Right forelimb (tissue), 1 donor: ENCODE data around the gene UGT1A7.
"Not testable (repeated sequence)": the region's sequence is repeated elsewhere in the genome, so short reads cannot be mapped to it uniquely, and the experiment has no call there.

ENCODE experiments used
- DNase-seq: peaks from one replicate; pipeline ENCODE4 v3.0.0-alpha.2; 2018

UGT1A7 gene

DNA sequence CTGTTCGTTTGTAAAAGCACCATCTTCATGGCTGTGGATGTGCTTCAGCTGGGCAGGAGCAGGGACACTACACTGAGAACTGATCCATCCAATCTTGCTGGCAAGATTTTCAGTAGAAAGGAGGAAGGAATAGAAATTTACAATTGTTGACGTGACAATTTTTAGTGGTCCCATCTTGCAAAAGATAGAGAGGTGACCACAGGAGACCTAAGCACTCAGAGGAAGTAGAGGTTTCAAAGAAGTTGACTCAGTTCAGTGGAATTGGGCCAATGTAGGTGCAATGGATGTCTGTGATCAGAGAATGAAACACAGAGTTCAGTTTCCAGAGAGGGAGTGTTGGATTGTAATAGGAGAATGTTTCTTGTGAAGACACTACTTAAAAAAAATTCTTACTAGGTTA, 32.4 kb downstream of the UGT1A7 start:
- no peak for DNase-seq

DNA sequence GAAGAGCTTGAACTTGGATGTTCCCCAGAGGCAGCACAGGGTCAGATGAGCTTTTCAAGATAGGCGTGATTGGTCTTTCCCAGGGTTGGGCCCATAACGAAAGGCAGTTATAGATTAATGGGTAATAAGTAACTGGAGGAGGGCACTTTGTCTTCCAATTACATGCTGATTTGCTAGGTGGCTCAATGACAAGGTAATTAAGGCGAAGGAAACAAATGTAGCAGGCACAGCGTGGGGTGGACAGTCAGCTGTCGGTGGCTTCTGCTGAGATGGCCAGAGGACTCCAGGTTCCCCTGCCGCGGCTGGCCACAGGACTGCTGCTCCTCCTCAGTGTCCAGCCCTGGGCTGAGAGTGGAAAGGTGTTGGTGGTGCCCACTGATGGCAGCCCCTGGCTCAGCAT, 36.9 kb downstream of the UGT1A7 start, which contains the start of gene UGT1A4:
UGT1A4 (plus strand) TSS at position 185 of the 400 bp plus-strand sequence; CDS start at position 270, 85 bp downstream.
- DNase-seq = no peak

DNA sequence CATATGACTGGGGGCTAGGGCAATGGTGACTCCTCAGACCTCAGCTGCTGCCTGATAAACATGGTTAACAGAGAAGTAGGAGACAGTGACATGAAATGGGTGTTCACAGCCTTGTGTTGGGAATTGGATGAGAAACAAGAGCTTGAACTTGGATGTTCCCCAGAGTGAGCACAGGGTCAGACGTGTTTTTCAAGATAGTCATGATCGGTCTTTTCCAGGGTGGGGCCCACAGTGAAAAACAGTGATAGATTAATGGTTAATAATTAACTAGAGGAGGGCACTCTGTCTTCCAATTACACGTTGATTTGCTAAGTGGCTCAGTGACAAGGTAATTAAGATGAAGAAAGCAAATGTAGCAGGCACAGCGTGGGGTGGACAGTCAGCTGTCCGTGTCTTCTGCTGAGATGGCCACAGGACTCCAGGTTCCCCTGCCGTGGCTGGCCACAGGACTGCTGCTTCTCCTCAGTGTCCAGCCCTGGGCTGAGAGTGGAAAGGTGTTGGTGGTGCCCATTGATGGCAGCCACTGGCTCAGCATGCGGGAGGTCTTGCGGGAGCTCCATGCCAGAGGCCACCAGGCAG, 47.1 kb downstream of the UGT1A7 start, which contains the start of gene UGT1A3:
UGT1A3 (plus strand) TSS at position 320 of the 579 bp plus-strand sequence; CDS start at position 405, 85 bp downstream.
- no peak for DNase-seq

DNA sequence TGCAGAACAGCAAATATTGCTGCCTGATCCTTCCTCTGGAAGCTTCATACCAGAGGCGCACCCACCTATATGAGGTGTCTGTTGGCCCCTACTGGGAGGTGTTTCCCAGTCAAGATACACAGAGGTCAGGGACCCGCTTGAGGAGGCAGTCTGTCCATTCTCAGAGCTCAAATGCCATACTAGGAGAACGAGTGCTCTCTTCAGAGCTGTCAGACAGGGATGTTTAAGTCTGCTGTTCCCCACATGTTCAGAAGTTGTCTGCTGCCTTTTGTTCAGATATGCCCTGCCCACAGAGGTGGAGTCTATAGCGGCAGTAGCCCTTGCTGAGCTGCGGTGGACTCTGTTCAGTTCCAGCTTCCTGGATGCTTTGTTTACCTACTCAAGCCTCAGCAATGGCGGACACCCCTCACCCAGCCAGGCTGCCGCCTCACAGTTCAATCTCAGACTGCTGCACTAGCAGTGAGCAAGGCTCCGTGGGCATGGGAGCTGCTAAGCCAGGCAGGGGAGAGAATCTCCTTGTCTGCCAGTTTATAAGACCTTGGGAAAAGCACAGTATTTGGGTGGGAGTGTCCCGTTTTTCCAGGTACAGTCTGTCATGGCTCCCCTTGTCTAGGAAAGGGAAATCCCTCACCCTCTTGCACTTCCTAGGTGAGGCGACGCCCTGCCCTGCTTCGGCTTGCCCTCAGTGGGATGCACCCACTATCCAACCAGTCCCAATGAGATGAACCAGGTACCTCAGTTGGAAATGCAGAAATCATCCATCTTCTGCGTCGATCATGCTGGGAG, 55.4 kb downstream of the UGT1A7 start:
- not testable (repeated sequence) for DNase-seq

DNA sequence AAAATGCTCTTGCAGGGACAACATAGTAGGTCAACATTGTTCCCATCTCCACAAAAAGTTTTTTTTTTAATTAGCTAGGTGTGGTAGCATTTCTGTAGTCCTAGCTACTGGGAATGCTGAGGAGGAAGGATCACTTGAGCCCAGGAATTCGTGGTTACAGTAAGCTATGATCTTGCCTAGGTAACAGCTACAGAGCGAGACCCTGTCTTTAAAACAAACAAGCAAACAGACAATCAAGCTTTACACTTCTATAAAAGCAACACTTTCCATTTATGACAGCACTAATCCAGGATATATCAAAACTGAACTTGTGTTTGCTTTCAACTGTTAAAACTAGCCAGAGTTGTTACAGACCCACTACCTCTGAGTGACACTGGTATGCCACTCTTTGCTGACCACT, 59.2 kb downstream of the UGT1A7 start:
- no peak for DNase-seq

DNA sequence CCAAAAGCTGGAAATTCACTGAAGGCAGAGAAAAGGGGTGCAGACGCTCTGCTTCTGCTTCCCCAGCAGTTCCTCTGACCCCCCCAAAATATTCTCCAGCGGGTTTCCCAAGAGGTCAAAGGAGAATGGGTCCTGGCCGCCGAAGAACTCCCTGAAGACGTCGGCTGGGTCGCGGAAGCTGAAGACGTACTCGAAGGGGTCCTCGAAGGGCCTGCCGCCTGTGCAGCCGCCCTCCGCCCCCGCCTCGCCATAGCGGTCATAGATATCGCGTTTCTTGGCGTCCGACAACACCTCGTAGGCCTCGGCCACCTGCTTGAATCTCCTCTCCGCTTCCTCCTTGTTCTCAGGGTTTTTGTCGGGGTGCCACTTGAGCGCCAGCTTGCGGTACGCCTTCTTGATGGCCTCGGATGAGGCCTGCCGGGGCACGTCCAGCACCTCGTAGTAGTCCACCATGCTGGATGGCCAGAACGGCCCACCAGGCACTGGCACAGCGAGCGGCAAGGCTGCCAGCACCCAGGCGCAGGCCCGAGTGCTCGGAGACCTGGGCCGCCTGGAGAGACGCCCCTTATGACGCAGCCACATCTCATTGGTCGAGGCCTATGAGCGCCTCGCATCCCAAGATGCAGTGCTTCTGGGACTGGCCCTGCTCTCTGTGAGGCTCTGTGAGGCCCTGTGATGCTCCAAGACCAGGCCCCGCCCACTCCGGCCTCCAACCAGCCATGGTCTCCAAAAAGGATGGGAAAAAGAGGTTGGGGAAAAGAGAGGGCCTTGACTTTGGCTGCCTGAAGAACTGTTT, 62.0 kb downstream of the UGT1A7 start:
- no peak for DNase-seq

DNA sequence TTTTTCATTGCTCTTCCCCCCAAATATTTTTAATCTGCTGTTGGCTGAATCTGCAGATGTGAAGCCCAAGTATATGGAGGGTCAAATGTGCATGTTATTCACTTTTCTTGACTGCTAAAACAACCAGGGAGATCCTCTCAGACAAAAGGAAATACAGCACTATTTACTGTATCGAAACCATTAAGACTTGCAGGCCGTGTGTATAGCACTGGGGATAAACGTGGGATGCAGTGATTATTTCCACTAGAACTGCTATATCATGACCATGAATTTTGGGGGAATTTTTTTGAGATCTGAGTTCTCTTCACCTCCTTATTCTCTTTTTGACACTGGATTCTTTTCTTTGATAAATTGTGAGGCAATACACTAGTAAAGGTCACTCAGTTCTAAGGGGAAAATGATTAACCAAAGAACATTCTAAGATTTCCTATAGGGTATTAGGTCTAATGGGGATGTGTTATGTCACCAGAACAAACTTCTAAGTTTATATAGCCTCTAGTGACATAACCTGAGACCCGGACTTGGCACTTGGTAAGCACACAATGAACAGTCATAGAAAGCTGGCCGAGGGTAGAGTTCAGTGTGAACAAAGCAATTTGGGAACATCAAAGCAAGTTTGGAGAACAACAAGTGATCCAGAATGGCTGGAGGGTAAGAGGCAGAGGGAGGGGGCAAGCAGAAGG, 63.5 kb downstream of the UGT1A7 start:
- DNase-seq = no peak

DNA sequence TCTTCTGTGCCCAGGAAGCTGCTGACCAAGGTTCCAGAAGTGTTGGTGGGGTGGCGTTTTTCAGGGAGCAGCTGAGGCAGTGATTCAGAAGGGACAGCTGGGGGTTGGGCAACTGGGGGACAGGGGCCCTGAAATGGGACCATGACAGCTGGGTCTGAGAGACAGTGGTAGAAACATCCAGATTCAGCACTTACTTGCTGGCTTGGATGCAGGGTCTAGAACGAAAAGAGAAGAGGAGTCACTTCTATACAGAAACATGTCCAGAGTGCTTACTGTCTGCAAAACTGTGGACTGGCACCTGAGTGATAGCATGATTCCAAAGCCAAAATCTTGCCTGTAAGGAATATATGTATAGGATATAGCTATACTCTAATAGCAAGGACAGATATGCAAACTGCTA, 64.1 kb downstream of the UGT1A7 start:
- not testable (repeated sequence) for DNase-seq

DNA sequence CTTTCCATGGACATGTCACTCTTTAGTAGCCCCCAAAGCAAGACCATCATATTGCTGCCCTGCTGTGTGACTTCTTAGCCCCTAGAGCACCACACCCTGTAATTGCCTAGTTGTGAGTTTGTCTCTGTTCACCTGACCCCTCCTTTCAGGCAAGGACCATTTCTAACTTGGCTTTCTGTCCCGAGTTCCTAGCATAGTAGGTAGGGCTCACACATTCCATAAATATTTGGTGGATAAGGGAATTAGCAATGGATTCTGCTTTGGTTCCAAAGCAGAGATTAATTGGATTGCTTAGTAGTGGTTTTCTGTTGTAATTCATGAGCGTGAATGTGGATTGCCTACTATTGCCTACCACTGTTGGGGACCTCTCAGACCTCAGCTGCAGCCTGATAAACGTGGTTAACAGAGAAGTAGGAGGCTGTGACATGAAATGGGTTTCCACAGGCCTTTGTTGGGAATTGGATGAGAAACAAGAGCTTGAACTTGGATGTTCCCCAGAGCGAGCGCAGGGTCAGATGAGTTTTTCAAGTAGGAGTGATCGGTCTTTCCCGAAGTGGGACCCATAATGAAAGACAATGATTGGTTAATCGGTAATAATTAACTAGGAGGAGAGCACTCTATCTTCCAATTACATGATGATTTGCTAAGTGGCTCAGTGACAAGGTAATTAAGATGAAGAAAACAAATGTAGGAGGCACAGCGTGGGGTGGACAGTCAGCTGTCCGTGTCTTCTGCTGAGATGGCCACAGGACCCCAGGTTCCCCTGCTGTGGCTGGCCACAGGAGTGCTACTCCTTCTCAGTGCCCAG, 65.0 kb downstream of the UGT1A7 start:
- no peak for DNase-seq

DNA sequence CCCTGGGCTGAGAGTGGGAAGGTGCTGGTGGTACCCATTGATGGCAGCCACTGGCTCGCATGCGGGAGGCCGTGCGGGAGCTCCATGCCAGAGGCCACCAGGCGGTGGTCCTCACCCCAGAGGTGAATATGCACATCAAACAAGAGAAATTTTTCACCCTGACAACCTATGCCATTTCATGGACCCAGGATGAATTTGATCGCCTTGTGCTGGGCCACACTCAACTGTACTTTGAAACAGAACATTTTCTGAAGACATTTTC, 65.5 kb downstream of the UGT1A7 start:
- no peak for DNase-seq

DNA sequence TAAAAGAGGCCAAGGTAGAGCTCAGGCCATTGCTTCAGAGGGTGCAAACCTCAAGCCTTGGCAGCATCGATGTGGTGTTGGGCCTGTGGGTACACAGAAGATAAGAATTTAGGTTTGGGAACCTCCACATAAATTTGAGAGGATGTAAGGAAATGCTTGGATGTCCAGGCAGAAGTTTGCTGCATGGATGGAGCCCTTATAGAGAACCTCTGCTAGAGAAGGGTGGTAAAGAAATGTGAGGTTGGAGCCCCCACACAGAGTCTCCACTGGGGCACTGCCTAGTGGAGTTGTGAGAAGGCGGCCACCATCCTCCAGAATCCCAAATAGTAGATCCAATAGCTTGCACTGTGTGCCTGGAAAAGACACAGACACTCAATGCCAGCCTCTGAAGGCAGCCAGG, 69.0 kb downstream of the UGT1A7 start:
- not testable (repeated sequence) for DNase-seq

DNA sequence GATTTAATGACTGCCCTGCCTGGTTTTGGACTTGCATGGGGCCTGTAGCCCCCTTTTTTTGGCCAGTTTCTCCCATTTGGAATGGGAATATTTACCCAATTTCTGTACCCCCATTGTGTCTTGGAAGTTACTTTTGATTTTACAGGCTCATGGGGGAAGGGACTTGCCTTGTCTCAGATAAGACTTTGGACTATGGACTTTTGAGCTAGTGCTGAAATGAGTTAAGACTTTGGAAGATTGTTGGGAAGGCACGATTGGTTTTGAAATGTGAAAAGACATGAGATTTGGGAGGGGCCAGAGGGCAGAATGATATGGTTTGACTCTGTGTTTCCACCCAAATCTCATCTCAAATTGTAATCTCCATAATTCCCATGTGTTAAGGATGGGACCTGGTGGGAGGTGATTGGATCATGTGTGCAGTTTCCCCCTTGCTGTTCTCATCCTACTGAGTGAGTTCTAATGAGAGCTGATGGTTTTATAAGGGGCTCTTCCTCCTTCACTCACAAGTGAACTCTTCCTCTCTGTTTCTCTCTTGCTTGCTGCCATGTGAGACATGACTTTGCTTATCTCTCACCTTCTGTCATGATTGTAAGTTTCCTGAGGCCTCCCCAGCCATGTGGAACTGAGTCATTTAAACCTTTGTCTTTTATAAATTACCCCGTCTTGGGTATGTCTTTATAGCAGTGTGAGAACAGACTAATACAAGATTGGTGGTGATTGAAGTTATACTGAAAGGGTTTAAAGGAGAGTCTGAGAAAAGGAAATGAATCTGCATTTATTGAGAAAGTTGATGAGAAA, 69.7 kb downstream of the UGT1A7 start:
- DNase-seq = not testable (repeated sequence)

DNA sequence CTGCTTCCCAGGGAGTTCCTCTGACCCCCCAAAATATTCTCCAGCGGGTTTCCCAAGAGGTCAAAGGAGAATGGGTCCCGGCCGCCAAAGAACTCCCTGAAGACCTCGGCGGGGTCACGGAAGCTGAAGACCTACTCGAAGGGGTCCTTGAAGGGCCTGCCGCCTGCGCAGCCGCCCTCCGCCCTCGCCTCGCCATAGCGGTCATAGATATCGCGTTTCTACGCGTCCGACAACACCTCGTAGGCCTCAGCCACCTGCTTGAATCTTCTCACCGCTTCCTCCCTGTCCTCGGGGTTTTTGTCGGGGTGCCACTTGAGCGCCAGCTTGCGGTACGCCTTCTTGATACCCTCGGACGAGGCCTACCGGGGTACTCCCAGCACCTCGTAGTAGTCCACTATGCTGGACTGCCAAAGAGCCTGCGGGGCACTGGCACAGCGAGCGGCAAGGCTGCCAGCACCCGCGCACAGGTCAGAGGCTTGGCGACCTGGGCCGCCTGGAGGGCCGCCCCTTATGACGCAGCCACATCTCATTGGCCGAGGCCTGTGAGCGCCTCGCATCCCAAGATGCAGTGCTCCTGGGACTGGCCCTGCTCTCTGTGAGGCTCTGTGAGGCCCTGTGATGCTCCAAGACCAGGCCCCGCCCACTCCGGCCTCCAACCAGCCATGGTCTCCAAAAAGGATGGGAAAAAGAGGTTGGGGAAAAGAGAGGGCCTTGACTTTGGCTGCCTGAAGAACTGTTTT, 73.3 kb downstream of the UGT1A7 start:
- DNase-seq = no peak

DNA sequence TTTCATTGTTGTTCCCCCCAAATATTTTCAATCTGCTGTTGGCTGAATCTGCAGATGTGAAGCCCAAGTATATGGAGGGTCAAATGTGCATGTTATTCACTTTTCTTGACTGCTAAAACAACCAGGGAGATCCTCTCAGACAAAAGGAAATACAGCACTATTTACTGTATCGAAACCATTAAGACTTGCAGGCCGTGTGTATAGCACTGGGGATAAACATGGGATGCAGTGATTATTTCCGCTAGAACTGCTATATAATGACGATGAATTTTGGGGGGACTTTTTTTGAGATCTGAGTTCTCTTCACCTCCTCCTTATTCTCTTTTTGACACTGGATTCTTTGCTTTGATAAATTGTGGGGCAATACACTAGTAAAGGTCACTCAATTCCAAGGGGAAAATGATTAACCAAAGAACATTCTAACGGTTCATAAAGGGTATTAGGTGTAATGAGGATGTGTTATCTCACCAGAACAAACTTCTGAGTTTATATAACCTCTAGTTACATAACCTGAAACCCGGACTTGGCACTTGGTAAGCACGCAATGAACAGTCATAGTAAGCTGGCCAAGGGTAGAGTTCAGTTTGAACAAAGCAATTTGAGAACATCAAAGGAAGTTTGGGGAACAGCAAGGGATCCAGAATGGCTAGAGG, 74.9 kb downstream of the UGT1A7 start:
- no peak for DNase-seq

DNA sequence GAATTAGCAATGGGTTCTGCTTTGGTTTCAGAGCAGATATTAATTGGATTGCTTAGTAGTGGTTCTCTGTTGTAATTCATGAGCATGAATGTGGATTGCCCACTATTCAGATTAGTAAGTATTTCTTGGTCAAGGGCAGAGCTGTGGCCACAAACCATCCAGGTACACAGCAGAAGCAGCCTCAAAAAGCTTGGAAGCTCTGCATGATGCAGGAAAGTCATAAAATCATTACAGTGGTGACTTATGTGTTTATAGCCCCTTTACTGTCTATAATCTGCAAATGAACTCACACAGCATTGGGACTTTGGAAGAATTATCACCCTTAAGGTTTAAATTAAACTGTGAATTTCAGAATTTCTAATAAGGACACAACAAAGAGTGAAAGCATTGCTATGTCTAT, 76.4 kb downstream of the UGT1A7 start:
- no peak for DNase-seq

DNA sequence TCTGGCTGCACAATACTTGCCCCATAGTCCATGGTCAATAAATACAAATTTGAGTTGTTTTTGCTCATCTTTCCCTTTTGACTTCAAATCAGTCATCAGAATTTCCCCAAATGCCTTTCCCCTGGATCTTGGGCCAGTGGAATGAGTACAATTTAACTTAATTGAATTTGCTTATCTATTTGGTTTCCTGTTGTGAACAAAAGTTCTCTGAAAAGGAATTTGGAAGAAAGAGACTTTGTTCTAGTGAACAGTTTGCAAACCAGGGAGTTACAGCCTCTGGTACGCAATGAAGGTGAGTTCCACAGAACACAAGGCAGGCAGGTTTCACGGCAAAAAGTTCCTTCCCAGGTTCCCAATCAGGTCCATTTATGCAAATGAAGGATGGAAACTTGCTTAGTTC, 77.1 kb downstream of the UGT1A7 start:
- DNase-seq = no peak

DNA sequence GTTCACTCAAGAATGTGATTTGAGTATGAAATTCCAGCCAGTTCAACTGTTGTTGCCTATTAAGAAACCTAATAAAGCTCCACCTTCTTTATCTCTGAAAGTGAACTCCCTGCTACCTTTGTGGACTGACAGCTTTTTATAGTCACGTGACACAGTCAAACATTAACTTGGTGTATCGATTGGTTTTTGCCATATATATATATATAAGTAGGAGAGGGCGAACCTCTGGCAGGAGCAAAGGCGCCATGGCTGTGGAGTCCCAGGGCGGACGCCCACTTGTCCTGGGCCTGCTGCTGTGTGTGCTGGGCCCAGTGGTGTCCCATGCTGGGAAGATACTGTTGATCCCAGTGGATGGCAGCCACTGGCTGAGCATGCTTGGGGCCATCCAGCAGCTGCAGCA, 78.3 kb downstream of the UGT1A7 start, which contains the start of gene UGT1A1:
UGT1A1 (plus strand) TSS at position 228 of the 400 bp plus-strand sequence; CDS start at position 246, 18 bp downstream.
- DNase-seq = no peak

DNA sequence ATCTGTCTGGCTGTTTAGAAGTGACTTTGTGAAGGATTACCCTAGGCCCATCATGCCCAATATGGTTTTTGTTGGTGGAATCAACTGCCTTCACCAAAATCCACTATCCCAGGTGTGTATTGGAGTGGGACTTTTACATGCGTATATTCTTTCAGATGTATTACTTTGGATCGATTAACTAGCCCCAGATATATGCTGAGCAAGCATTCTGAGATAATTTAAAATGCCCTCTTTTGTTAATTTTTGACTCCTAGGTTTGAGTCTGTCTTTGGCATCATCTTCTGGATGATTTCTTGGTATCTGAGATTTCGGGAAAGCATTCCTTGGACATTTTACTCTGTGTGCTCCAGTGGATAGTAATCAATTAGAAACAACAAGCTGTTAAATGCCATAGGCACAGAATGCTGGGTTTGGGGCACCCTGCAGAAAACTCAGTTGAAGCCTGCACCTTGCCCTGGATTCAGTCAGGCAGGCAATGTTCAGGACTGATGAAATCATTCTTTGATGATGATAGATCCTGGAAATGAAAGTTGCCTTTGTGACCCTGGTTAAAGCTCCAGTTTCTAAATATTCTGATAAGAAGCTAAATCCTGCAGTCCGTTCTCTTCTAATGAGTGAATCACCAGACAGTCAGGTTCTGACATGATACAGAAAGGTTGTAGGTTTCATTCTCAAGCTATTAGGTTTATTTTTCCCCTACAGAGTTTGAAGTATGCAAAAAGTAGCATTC, 79.5 kb downstream of the UGT1A7 start:
- no peak for DNase-seq

DNA sequence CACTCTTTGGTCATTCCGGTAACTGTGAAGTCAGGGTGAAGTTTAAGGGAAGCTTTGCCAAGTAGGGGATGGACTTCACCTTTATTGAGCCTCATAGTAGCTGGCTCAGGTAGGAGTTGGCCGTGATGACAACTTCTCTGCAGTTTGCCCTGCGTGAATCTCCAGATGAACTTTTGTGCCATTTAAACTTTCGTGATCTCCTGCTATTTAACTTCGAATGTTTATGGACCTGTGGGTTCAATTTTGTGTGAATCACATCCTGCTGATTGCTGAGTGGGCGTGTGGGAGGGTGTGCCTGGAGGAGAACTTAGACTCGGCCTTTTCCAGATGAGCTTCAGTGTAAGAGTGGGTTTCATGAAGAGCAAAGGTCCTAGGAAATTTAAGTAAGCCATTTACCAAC, 82.6 kb downstream of the UGT1A7 start:
- DNase-seq = no peak
